Stimulated activated CD8-positive, alpha-beta memory T cell treated with anti-CD3 and anti-CD28 coated beads, Interleukin-4, amount 100 ng/mL, for 1 hour (primary cell): ENCODE data around the gene DCDC2B.
"Not testable (repeated sequence)": the region's sequence is repeated elsewhere in the genome, so short reads cannot be mapped to it uniquely, and the experiment has no call there.

Experiments used
- DNase-seq, 2 donors: peaks; one replicate each; pipeline ENCODE4 v3.0.0-alpha.2; 2020; ENCODE audit warnings: low read depth in 2 of 2, low spot score in 1 of 2

Gene DCDC2B

DNA sequence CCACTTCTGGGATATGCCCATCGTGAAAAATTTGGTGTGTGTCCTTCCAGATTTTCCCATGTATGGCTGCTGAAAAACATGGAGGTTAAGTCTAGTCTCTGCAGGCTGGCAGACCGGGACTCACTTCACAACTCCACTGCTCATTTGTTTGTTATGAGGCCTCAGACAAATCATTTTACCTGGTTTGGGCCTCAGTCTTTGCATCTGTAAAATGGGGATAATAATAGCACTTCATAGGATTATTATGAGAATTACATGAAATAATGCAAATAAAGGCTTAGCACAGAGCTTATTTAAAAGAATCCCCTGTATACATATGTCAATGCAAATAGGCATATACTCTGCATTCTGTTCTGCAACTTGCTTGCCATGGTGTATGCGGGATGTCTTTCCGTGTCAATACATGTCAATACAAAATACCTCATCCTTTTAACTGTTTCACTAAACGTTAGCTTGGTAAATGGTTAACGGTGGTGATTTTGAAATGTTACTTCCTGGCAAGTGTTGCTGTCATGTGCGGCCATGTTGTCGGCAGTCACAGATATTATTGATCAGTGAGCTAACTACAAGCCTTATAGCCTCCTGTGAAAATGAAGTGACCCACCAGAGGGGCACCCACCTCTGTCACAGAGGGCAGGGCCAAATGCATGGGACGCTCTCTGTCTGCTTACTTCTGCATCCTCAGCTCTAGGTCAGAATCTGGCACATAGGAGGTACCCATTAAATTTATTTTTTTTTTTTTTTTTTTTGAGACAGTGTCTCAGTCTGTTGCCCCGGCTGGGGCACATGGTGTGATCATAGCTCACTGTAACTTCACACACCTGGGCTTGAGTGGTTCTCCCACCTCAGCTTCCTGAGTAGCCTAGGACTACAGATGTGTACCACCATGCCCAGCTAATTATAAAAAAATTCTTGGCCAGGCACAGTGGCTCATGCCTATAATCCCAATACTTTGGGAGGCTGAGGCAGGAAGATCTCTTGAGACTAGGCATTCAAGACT is 46.5 kb downstream of the DCDC2B start:
- DNase-seq, result no peak

DNA sequence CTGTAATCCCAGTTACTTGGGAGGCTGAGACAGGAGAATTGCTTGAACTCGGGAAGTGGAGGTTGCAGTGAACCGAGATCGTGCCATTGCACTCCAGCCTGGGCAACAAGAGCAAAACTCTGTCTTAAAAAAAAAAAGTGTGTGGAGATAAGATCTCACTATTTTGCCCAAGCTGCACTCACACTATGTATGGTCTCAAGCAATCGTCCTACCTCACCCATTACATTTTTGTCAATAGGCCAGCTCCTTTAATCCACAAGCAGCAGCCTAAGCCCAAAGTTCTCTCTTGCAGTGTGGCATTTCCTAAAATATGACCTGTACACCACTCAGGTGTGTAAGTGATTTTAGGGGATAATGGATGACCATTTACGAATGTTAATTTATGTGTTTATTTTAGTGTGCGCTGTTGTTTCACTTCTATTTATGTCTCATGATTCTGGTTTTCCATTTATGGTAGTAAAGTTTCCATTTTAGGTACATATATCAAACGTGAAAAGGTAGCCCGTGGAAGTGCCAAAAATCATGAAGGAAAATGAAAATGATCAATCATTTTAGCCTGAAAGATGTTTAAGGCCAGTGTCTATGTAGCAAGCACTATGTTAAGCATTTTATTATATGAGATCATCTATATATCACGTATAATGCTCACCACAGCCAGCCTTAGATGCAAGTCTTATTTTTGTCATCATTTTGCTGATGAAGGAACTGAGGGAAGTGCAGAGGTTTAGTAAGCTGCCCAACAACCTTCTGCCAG is 47.8 kb downstream of the DCDC2B start:
- DNase-seq, result no peak

- no peak for DNase-seq
These were observed 48.3 kb downstream of the DCDC2B start for GRCh38 chr1:32257227-32257508.

- DNase-seq, result not testable (repeated sequence)
These were observed 54.3 kb downstream of the DCDC2B start for GRCh38 chr1:32263236-32263593.

GRCh38 chr1:32263744-32264143 is 54.9 kb downstream of the DCDC2B start:
- DNase-seq, result no peak
